Smooth muscle cell of the brain vasculature (primary cell): ENCODE data around the gene RAD51B.
"Not testable (repeated sequence)": the region's sequence is repeated elsewhere in the genome, so short reads cannot be mapped to it uniquely, and the experiment has no call there.

ENCODE experiments used
- DNase-seq: peaks from one replicate; pipeline ENCODE4 v3.0.0-alpha.2; 2012; ENCODE audit warnings: low read depth, low spot score

Gene RAD51B

DNA sequence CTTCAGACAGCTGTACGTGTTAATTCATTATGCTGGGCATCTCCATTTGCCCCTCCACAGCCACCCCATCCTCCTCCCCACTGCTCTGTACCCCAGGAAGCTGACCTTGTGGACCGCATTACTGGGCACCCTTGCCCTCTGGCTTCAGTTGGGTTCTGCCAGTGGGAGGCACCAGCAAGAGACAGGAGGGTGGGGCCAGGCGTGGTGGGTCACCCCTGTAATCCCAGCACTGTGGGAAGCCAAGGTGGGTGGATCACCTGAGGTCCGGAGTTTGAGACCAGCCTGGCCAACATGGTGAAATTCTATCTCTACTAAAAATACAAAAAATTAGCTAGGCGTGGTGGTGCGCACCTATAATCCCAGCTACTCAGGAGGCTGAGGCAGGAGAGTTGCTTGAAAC, 843.2 kb downstream of the RAD51B start:
- DNase-seq, result not testable (repeated sequence)

DNA sequence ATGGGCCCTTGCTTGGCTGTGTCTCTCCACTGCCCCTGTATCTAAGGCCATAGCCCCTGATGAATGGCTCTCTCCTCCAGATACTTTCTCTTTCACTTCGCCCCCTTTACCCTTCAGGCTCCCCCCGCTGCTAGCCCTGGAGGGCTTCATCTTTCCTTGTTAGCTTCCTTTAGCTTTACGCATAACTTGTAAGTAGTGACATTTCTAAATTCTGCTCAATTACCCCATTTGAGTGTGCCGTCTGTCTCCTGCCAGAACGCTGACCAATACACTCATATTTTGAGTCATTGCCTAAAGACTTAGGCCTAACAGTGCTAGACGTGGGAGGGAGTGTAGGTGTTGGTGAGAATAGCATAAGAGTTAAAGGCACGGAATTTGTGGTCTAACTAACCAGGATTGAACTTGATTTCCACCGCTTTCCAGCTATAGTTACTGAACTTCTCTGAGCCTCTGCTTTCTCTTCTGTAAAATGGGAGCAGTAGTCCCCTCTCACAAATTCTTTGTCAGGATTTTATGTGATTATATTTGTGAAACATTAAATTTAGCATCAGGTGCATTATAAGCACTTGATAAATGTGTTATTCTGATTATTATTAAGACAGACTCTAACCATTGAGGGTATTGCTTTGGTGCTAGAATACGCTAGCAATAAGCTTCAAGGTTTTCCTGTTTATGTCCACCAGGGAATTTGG, 844.0 kb downstream of the RAD51B start:
- no peak for DNase-seq

DNA sequence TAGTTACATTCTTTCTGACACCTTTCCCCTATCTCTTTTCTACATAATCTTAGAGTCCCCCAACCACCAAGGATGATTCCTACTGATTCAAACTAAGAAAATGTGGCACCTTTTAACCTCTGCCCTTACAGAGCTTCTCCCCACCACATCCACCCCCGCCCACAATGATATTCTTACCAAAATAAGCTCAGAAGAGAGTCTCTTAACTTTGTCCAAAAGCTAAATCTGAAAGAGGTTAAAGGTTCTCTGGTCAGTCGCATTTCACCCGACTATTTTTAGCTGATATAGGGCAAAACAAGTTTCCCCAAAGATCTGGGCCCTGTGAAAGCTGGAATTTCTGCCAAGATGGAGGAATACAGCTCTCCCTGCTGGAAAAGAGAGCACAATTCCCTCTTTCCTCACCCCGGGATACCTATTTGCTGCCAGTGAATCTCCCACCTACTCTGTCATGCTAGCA, 844.7 kb downstream of the RAD51B start:
- DNase-seq, result no peak

DNA sequence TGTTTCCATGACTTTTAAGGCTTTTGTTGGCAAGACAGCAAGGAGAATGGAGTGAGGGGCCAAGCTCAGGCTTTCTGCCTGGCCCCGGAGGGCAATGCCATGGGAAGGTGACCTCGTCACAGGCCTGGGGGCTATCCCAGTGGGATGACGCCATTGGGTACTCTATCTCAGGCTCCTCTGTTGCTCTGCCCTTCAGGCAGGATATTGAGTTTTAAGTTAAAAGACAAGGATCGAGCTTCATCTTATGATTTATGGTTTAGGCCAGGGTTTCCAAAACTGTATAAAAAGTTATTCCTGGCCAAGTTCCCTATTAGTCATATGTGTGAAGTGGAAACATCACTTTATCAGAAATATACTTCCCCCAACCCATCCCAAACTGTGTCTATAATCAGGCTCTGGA, 845.6 kb downstream of the RAD51B start:
- DNase-seq, result no peak

DNA sequence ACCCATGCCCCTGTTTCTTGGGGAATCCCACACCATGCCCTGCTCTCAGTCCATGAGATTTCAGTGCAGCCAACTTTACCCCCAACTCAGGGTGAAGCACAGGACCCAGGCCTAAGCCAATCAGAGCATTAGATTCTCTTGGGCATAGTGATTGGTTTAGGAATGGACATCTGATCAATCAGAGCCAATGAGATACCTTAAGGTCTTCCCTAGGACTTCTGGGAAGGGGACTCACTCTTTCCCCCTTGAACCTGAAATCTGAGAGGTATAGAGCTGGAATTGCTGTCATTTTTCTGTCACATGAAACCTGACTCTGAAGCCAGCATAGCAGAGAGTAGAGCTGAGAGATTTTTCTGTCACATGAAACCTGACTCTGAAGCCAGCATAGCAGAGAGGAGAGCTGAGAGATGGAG, 846.2 kb downstream of the RAD51B start:
- no peak for DNase-seq

DNA sequence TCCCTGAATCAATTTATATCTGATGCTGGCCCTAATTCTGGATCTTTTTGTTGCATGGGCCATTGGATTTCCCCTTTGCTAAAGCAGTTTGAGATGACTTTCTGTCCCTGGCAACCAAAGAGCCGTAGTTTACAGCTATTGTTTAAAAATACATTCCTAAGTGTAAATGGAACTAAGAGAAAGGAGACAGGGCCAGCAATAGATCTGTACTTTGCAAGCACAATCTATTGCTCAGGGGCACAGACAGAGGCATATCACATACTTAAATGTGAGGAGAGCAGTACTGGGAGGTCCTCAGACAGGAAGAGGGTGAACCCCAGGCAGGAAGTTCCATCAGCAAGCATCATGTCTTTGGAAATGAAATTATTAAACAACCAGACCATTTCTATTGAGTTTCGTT, 846.7 kb downstream of the RAD51B start:
- DNase-seq, result no peak

DNA sequence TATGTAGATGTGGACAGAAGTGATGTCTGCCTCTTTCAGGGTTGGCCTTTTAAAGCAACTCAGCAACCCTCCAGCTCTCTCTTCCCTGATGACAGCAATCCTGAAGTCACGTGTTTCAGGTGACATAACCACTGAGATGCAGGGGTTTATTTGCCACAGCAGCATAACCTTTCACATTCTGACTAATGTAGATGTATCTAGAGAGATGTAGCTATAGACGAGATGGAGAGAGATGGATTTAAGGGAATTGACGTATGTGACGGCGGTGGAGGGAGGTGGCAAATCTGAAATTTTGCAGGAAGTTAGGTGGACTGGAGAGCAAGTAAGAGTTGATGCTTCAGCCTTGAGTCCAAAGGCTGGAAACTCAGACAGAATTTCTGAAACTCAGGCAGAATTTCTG, 847.3 kb downstream of the RAD51B start:
- no peak for DNase-seq

DNA sequence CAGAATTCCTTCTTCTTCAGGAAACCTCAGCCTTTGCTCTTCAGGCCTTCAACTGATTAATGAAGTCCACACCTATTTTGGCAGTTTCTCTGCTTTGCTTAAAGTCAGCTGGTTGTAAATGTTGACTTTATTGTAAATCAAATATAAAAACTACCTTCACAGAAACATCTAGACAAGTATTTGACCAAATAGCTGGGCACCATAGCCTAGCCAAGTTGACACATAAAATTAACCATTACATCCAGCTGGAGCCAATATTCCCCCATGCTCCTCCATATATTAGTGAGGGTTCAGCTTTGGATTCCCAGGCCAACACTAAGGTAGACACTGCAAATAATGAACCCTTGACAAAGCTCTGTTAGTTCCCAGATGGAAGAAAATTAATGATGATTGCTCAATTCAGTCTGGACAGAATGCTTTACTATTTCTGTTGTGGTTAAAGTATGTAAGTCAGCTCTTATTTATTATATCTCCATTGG, 847.8 kb downstream of the RAD51B start:
- no peak for DNase-seq

DNA sequence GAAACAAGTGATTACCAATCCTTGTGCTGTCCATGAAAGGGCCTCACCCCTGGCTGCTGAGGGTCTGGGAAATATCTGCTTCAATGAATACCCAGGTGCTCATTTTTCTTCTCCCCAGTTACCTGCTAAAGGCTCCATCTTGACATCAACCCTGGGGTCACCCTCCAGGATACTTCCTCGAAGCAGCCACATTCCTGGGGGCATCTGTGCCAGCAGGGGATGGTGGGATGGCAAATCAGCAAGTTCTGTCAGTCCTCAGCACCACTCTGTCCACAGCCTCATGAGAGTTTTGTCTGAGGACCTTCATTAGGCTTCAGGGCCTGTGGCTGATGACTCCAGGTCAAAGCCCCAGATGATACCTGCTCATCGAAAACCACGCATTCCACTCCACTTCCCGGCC, 848.4 kb downstream of the RAD51B start:
- DNase-seq, result no peak

DNA sequence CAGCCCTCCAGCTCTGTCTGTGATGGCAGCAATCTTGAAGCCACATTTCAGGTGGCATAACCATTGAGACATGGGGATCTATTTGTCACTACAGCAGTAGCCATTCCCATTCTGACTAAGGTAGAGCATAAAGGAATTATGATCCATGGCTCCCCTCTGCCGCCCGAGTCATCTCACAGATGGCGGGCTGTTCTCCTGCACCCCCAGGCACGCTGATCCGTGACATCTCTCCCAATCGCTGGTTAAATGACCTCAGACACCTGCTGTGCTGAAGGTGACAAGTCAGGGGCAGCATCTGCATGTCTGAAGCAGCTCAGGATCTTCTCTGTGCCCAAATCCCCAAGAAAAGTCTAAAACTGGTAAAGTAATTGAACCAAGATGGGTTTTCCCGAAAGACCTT, 849.0 kb downstream of the RAD51B start:
- DNase-seq, result no peak

DNA sequence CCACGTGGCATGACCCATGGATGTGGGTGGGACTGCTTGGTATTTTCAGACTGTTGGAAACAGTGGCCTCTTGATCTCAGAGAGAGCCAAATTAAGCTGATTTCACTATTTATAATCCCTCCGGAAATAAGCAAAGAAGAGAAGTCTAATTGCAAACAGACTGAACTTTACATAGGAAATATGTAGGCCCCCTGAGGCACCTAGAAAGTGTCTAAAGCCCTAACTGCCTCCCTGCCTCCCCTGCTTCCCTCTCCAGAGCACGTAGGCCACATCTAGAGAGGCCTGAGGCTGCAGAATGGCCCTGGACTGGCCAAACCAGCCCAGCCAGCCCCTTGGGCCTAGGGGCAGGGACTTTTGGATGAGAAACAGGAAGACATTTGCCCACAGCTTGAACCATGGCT, 849.5 kb downstream of the RAD51B start:
- DNase-seq, result no peak

DNA sequence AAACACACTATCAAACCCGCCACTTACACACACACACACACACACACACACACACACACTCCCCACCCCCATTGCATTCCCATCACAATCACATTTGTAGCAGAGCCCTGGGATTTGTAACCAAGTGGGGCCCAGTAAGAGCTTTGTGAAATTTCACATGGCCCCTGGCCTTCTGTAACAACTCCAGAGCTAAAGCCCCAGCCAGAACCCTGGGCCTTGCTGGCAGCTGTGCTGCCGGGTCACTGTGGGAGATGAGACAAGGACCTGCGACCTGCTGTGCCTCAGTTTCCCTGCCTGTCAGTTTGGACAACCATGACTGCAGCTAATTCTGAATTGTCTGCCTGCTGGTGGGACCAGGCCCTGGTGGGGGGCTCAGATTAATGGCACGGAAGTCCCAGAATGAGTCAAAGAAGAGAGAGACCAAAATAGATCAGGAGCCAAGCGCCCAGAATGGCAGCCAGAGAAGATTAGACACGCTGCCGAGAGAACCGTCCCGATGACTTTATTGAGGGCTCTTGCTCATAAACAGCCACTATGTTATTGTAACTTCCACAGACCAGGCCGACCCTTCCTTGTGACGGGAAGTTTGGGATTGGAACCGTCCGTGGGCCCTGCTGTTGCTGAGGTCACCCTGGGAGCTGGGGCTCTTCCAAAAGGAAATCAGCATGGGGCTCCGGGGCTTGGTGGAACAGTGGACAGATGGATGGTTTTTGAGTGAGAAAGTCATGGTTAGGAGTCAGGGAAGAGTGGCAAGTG, 850.2 kb downstream of the RAD51B start:
- no peak for DNase-seq

DNA sequence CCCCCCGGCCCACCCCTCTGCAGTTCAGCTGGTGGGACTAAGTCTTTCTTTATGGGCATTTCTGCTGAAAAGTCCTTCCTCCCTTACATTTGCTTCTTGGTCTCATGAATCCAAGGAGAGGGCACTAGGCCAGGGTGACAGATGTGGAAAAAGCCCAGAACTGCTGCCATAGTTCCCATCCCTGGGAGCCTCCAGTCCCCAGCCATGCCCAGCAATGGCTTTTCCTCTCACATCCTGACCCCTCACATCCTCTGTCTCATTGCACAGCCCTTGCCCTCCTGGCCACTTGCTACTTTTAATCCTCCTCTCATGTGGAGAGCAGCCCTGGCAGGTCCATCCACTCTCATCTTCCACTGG, 850.8 kb downstream of the RAD51B start:
- DNase-seq, result no peak

DNA sequence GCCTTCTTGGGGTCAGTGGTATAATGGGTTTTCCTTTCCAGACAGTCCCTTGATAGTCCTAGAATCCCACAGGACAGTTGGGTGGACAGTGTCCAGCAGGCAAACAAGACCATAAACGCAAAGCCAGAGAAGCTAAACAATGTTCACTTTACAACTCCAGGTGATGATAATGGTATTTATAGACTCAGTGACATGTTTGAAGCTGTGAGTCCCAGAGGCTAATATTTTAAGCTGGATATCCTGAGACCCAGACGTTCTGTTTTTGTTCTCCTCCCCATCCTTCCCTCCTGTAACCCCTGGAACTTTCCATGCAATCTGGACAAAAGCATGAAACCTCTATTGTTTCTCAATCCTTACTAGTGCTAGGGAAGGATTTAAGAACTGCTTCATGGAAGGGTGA, 852.3 kb downstream of the RAD51B start:
- DNase-seq, result no peak

DNA sequence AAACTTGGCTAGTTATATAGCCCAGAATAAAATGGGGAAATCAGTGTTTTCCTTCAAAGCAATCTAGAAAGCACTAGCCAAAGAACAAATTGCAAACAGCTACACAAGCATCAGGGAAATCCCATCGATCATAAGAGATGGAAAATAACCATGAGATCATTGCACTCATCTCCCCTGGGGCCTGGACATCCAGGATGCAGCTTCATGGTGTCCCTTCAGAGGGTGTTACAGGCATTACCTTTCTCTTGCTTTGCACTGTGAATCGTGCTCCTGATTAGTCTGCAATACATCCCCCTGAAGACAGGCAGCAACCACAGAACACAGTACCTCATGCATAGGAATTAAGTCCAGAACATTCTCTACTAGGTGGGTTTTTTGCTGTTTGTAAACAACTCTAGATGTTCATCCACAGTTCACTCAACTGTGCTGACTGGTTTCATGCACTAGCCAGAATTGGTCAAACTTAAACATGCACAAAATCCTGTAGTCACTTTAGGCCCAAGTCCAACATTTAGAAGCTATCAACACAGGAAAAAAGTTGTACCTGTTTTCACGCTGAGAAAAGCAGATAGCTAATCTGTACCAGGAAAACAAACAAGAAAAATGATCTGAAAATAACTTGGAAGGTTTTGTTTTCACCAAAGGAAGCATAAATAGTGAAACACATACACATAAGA, 853.2 kb downstream of the RAD51B start:
- no peak for DNase-seq

DNA sequence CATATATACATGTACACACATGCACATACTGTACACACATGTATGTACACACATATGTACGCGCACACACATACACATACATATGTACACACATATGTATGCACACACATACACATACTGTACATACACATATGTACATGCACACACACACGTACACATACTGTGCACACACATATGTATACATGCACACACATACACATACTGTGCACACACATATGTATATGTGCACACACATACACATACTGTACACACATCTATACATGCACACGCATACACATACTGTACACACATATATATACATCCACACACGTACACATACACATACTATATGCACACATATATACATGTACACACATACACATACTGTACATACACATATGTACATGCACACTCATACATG, 853.9 kb downstream of the RAD51B start:
- DNase-seq, result no peak

DNA sequence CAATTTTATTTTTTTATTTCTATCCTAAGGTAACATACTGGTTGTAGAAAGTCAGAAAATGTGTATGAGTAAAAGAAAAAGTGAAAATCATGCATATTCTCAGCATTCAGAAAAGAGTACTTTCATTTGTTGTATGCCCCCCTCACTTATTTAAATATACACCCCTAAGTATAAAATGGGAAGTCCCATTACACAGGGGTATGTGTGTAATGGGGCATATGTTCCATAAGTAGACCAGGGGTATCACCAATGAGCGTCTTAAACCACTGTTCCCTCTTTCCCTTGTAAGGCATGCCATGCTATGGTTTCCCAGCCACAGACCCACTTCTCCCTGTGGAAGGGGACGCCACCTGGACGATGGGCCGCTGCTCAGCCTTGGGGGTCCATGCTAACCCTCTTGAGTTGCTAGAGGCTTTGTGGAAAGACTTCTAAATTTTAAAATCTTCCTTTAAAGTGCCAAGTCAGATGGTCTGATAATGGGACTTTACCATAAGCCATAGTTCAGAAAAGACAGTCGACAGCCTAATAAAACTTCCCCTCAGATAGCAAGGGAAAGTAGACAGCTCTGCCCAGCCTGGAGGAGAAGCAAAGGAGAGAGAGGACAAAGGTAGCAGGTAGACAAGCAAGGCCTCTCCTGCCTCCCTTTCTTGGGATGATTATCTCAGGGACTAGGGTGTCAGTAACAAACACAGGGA, 855.1 kb downstream of the RAD51B start:
- no peak for DNase-seq

DNA sequence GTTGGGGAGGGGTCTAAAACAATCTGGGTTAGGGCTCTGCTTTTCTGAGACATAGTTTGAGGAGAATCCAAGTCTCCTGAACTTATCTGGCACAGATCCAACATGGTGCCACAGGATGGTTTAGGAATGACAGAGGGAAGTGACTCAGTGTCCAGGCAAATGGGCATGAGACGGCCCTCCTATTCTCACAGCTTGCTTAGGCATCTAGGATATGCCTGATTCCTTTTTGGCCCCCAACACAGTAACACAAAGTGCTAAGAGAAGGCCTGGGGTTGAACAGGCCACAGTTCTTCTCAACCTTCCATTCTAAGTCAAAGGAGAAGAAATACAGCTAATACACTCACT, 855.6 kb downstream of the RAD51B start:
- no peak for DNase-seq

DNA sequence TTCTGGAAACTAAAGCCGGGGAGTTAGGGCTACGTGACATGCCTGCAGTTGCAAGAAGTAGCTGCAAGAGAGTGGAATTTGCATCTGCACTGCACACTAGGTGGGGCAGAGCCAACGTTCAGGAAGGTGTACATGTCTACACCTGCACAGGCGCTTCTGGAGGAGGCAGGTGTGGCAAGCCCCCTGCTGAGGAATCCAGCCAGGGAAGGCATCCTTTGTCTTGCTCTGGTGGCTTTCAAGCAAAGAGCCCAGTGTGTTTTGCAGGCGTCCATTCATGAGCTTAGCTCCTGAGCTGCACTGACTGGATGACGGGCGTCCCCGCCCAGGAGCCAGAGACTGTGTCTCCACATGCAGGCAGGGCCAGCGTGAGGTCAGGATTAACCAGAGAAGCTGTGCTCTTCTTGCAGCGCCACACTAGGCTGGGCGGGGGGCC, 856.9 kb downstream of the RAD51B start:
- DNase-seq, result no peak

DNA sequence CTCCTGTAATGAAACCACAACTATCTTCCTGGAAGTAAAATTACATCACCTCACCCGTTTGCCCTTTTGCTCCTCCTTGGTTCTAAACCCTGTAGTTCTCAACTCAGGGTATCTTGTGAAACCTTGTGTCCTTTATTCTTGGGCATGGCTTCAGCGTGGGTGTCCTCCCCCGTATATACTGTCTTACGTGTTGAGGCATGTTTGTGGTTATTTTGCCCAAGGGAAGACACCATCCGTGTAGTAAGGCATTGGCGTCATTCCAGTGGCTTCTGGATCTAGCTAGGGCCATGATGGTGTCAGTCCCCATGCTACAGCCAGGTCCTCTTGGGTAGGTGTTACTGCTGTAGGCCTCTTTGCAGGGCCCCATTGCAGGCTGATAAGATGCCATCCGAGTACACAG, 857.9 kb downstream of the RAD51B start:
- DNase-seq, result no peak

DNA sequence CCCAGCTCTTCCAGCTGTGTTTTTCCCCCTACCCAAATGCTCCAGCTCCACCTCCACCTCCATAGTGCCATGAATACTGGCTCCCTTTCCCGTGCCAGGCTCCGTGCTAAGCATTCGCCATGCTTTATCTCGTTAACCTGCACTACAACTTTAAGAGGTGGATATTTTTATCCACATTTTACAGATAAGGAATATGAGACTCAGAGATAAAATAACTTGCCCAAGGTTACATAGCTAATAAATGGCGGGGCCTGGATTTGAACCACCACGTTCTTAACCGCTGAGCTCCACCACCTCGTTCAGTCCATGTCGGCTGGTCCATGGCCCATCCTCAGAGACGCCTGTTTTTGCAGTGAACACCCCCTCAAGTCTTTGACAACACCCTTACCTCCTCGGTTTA, 858.3 kb downstream of the RAD51B start:
- DNase-seq, result no peak

DNA sequence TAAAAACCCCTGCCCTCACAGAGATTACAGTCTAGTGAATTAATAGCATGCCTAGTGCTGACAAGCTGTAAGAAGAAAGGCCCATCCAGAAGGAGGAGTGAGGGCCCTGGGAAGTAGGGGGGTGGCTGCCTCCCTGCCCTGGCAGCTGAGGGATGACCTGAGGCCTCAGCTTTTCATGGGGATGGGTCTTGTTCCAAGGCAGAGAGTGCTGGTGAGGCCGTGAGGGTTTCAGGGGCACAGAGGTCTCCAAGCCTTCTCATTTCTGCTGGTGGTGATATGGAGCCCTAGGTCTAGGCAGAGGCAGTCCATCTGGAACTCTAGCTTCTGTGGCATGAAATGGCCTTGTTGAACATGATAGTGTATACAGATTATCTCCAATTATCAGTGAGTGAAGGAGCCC, 858.9 kb downstream of the RAD51B start:
- no peak for DNase-seq
